ENCODE data around the gene SRRM3. TPM values are rescaled to one million over a fixed set of nuclear protein-coding genes. Genes with fewer than 3 reads are reported as not detected.

The SRRM3 gene
- total and polyA plus RNA-seq, 9 of the 15 experiments (the other 6 are each of a cell fraction or from before 2014, with no cell fraction given), result 0.04 to 0.91 (median 0.46) TPM; not detected in 2

- TF ChIP-seq CBX8 (IDR thresholded peaks at IDR 0.05; ENCODE audit: borderline replicate concordance, extremely low read depth, low read depth, low read length, poor library complexity, severe bottlenecking) (no peak), ZNF444 (CRISPR knock-in tag; IDR thresholded peaks at IDR 0.05) (no peak), PRMT5 (CRISPR knock-in tag; IDR thresholded peaks at IDR 0.05) (no peak), KDM1A (IDR thresholded peaks at IDR 0.05) (0 out of 4 replicates have a peak, but pooled peaks of 1 of the 2 experiments have one; percentile 27), ARID3A (IDR thresholded peaks at IDR 0.05; ENCODE audit: borderline replicate concordance, low read depth, low read length) (no peak), RFX1 (IDR thresholded peaks at IDR 0.05) (peak; percentile 69; the same call in 1 of the 2 replicates), ZNF644 (tag; IDR thresholded peaks at IDR 0.05; ENCODE audit: low read depth) (no peak), BCOR (IDR thresholded peaks at IDR 0.05) (peak; percentile 39; the same call in 1 of the 2 replicates), NBN (IDR thresholded peaks at IDR 0.05; ENCODE audit: low read depth) (no peak), ZNF253 (CRISPR knock-in tag; conservative IDR thresholded peaks at IDR 0.05) (no peak), PPARD (CRISPR knock-in tag; IDR thresholded peaks at IDR 0.05) (no peak), FOSL1 (tag; conservative IDR thresholded peaks at IDR 0.05) (no peak), DPF2 (IDR thresholded peaks at IDR 0.05) (no peak), ZNF436 (CRISPR knock-in tag; IDR thresholded peaks at IDR 0.05) (no peak), TEAD2 (tag; IDR thresholded peaks at IDR 0.05) (no peak), RBM25 (IDR thresholded peaks at IDR 0.05; ENCODE audit: low read depth, low read length, severe bottlenecking) (peak; percentile 85), HSF4 (CRISPR knock-in tag; IDR thresholded peaks at IDR 0.05; ENCODE audit: borderline replicate concordance) (no peak), ZFP36 (IDR thresholded peaks at IDR 0.05; ENCODE audit: low read depth, low read length, partially characterized antibody) (peak; percentile 64), SP2 (IDR thresholded peaks at IDR 0.05; ENCODE audit: extremely low read depth, low read depth, low read length, poor library complexity, severe bottlenecking) (no peak), E2F5 (CRISPR knock-in tag; IDR thresholded peaks at IDR 0.05) (no peak), FOXP1 (CRISPR knock-in tag; IDR thresholded peaks at IDR 0.05) (no peak), MAFK (IDR thresholded peaks at IDR 0.05; ENCODE audit: low read length) (no peak), TCFL5 (CRISPR knock-in tag; conservative IDR thresholded peaks at IDR 0.05) (no peak), RBM39 (optimal IDR thresholded peaks at IDR 0.05; ENCODE audit: low read depth, low read length) (no peak), ZNF197 (CRISPR knock-in tag; IDR thresholded peaks at IDR 0.05; ENCODE audit: low read depth) (no peak)
Measured at GRCh38 chr7:76233538-76234281, 32.0 kb downstream of the SRRM3 start (continued).

Data from K562 (cell line).